ENCODE results near the gene SLC41A2. TPM values are rescaled to one million over a fixed set of nuclear protein-coding genes. Genes with fewer than 3 reads are reported as not detected.
"Not testable (repeated sequence)": the region's sequence is repeated elsewhere in the genome, so short reads cannot be mapped to it uniquely, and the experiment has no call there.

Gene SLC41A2
- total RNA-seq, 2 experiments from 2014 or later: 6.3 to 14.8 TPM

DNA sequence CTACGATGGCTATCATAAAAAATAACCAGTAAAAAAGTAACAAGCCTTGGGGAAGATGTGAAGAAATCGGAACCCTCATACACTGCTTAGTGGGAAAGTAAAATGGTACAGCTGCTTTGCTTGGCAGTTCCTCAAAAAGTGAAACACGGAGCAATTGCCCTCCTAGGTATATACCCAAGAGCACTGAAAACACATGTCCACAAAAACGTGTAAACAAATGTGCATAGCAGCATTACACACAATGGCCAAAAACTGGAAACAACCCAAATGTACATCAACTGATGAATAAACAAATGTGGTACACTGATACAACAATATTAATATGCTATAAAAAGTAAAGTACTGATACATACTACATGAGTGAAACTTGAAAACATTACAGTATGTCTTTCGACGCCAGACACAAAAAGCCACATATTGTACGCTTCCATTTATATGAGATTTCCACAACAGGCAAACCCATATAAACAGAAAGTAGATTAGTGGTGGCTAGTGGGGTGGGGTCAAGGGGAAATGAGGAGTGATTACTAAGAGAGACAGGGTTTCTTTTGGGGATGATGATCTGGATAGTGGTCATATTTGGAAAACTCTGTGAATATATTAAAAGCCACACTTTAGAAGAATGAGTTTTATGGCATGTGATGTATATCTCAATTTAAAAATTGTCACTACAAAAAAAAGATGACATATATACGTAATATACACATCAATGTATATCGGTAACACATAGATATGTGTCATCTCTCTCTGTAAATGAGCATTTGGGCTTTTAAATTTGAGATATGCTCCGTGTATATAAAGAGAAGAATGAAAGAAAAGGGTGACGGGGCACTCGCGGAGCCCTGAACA, 996 bp downstream of the SLC41A2 start:
- Mint-ChIP-seq H3K9me3 (ENCODE audit: low read depth) (no peaks in the 10 kb centered on the region), H3K4me1 (peaks cover 23% of the 10 kb centered on the region), H3K36me3 (peaks cover 2% of the 10 kb centered on the region), H3K4me3 (peak overlapping the region; percentile 73), H3K27me3 (peaks cover 49% of the 10 kb centered on the region), H3K27ac (peak overlapping the region; percentile 17)
- no peak for DNase-seq
- no peak for ATAC-seq
- CTCF ChIA-PET: interaction anchor here (0.9 to 3.0 kb wide), 2 partner anchors 96 to 575 kb away, joined by 3 to 18 read pairs; no protein-coding TSS in a partner anchor

DNA sequence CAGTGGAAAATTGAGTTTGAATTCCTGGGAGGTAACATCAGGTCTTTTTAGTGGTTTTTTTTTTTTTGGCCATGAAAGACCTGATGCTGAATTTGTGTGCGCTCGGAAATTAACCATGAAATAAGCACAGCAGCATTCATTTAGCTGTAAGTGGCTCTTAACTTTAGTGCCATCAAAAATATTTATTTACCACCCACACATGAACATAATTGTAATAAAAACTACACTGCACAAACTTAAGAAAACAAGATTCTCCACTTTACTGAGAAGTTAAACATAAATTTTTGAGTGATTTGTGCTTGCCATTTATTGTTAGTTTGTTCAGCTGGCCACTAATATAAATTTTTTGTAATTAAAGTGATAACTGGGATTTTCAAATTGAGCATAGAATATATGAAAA, 2.4 kb downstream of the SLC41A2 start:
- ATAC-seq: no peak
- Mint-ChIP-seq H3K27ac (no peak overlapping the region), H3K4me3 (no peak overlapping the region), H3K27me3 (peaks cover 44% of the 10 kb centered on the region), H3K4me1 (peaks cover 23% of the 10 kb centered on the region), H3K9me3 (ENCODE audit: low read depth) (no peaks in the 10 kb centered on the region), H3K36me3 (peaks cover under 1% of the 10 kb centered on the region)
- CTCF ChIA-PET: no interaction called here
- no peak for DNase-seq

DNA sequence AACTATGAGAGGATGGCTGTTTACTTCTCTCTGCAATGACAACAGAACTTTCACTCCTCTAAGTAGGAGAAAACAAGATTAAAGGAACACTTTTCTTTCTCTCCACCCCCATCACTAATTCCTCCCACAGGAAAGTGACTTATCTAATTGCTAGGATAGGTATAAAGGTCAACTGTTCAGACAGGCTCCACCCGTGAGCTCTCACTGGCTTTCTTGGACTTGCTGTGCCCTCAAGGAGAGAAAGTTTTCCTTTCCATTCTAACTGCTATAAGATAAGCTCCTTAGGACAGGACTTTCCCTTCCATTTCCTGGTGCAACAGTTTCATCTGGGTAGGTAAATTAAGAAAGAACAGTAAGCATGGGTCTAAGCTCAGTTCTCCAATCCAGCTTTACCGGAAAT, 4.8 kb downstream of the SLC41A2 start:
- no peak for DNase-seq
- peaks cover 8% of the 10 kb centered on the region for H3K4me1 Mint-ChIP-seq
- no peak overlapping the region for H3K27ac Mint-ChIP-seq
- peaks cover 27% of the 10 kb centered on the region for H3K27me3 Mint-ChIP-seq
- no peak overlapping the region for H3K4me3 Mint-ChIP-seq
- ATAC-seq: no peak
- H3K9me3 Mint-ChIP-seq (ENCODE audit: low read depth): no peaks in the 10 kb centered on the region
- H3K36me3 Mint-ChIP-seq: no peaks in the 10 kb centered on the region
- CTCF ChIA-PET: interaction anchor here (0.5 to 1.5 kb wide), 3 partner anchors 100 to 572 kb away, joined by 3 to 5 read pairs (median 4); no protein-coding TSS in a partner anchor

DNA sequence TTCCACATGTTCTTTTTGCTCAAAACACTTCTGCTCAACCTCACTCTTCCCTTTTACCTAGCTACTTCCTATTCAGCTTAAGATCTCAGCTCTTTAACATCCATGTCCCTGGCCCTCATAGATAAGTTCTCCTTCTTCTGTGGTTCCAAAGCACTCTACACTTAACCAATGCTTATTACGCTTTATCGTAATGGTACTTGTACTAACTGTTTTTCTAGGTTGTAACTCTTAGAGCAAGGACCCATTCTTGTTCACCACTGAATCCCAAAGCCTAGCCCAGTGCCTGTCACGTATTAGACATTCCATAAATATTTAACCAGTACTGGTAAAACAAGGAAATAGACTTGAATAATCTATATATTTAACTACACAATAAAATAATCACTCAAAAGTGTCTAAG, 5.3 kb downstream of the SLC41A2 start:
- H3K27ac Mint-ChIP-seq: no peak overlapping the region
- DNase-seq: no peak
- ATAC-seq: no peak
- no peaks in the 10 kb centered on the region for H3K9me3 Mint-ChIP-seq (ENCODE audit: low read depth)
- no peak overlapping the region for H3K4me3 Mint-ChIP-seq
- no peaks in the 10 kb centered on the region for H3K36me3 Mint-ChIP-seq
- peaks cover 8% of the 10 kb centered on the region for H3K4me1 Mint-ChIP-seq
- CTCF ChIA-PET: interaction anchor here (0.5 to 1.5 kb wide), 3 partner anchors 100 to 571 kb away, joined by 3 to 5 read pairs (median 4); no protein-coding TSS in a partner anchor
- H3K27me3 Mint-ChIP-seq: peaks cover 27% of the 10 kb centered on the region

DNA sequence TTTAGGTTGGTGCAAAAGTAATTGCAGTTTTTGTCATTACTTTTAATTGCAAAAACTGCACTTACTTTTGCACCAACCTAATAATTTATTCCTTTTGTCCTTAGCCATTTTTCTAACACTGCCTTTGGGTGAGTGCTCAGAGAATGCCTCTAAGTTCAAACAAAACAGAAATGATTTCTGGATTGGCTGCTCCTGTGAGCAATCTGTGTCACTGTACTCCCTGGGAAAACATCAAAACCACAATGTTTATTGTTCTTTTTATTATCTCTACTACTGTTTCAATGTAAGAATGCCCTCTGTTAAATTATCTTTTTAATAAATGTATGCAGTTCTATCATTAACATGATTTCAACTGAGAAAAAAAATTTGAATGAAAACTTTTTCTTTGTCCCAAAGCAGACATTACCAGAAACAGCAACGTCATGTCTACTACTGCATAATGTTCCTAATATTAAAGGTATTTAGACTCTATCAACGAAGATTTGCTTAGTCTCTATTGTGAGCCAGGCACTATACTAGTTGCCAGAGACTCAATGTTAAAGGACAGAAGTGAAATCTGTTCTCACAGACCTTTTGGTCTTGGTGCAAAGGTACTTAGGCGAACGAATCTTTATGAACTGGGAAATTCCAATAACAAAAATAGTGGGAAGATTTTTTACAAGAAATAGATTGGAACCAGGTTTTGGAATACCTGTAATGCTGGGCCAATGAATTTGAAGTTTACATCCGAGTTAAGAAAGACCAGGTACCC, 6.2 kb downstream of the SLC41A2 start:
- CTCF ChIA-PET: no interaction called here
- H3K27me3 Mint-ChIP-seq: peaks cover 21% of the 10 kb centered on the region

DNA sequence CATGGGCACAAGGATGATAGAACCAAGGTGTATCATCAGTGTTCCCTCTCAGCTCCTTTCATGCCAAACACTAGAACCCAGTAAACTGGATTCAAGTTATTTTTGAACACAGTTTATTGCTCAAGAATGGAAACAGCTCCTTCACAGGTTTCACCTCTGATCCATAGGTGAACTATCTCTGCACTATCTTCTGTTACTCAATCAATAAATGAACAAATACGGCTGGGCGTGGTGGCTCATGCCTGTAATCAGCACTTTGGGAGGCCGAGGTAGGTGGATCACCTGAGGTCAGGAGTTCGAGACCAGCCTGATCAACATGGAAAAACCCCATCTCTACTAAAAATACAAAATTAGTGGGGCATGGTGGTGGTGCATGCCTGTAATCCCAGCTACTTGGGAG, 9.4 kb downstream of the SLC41A2 start:
- not testable (repeated sequence) for H3K27ac Mint-ChIP-seq, H3K4me3 Mint-ChIP-seq

More for the DNA sequence above, 6.2 kb downstream of the SLC41A2 start:
- Mint-ChIP-seq H3K4me3 (no peak overlapping the region), H3K9me3 (ENCODE audit: low read depth) (no peaks in the 10 kb centered on the region), H3K27ac (no peak overlapping the region), H3K4me1 (peaks cover 4% of the 10 kb centered on the region), H3K36me3 (no peaks in the 10 kb centered on the region)
- ATAC-seq (no peak), DNase-seq (no peak)

DNA sequence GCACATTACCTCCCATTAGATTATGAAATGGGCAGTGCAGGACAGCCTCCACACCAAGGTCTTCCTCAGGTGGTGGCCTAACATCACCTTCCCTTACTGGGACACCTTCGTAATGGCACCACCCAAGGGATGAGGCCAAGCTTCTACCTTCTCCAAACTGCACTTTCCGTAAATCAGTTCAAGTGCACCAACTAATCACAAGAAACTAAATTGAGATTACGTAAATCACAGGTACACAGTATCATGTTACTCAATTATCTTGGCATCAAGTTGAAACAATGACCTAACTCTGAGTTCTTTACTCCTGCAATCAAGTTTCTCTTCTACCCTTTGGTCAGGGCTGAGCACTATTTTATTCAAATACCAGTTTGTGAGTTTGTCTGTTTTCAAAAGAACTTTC, 13.8 kb downstream of the SLC41A2 start:
- Mint-ChIP-seq H3K9me3 (ENCODE audit: low read depth) (peaks cover 4% of the 10 kb centered on the region), H3K27me3 (peaks cover 16% of the 10 kb centered on the region), H3K4me1 (no peaks in the 10 kb centered on the region), H3K27ac (no peak overlapping the region), H3K4me3 (no peak overlapping the region), H3K36me3 (peaks cover 8% of the 10 kb centered on the region)
- ATAC-seq: no peak
- DNase-seq: no peak
- CTCF ChIA-PET: no interaction called here

More for the DNA sequence above, 9.4 kb downstream of the SLC41A2 start:
- H3K4me1 Mint-ChIP-seq; ATAC-seq; DNase-seq; H3K36me3 Mint-ChIP-seq; H3K9me3 Mint-ChIP-seq (ENCODE audit: low read depth): not testable (repeated sequence)
- CTCF ChIA-PET: interaction anchor here (1.8 kb wide), 1 partner anchor 10 kb away, joined by 6 read pairs; the partner anchor contains the start of gene SLC41A2
- peaks cover 19% of the 10 kb centered on the region for H3K27me3 Mint-ChIP-seq

DNA sequence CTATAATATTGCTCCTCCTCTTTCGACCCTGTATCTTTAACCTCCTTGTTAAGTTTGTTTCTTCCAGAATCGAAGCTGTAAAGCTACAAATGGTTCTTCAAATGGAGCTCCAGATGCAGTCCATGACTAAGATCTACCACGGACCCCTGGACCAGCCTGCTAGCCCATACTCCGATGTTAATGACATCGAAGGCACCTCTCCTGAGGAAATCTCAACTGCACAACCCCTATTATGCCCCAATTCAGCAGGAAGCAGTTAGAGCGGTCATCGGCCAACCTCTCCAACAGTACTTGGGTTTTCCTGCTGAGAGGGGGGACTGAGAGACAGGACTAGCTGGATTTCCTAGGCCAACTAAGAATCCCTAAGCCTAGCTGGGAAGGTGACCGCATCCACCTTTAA, 14.7 kb downstream of the SLC41A2 start:
- H3K4me1 Mint-ChIP-seq; H3K9me3 Mint-ChIP-seq (ENCODE audit: low read depth); H3K27ac Mint-ChIP-seq; ATAC-seq; H3K4me3 Mint-ChIP-seq; H3K36me3 Mint-ChIP-seq; DNase-seq; CTCF ChIA-PET: not testable (repeated sequence)
- H3K27me3 Mint-ChIP-seq: peaks cover 16% of the 10 kb centered on the region

DNA sequence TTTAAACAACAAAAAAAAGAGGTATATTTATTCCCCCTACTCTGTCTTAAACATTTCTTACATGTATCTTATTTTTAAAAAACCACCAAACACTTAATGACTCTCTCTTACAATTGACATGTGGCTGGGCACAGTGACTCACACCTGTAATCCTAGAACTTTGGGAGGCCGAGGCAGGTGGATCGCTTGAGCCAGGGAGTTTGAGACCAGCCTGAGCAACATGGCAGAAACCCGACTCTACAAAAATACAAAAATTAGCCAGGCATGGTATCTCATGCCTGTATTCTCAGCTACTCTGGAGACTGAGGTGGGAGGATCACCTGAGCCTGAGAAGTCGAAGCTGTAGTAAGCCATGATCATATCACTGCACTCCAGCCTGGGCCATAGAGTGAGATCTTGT, 16.0 kb downstream of the SLC41A2 start:
- H3K36me3 Mint-ChIP-seq: peaks cover 8% of the 10 kb centered on the region
- no peak for DNase-seq
- peaks cover 4% of the 10 kb centered on the region for H3K9me3 Mint-ChIP-seq (ENCODE audit: low read depth)
- H3K4me3 Mint-ChIP-seq: no peak overlapping the region
- ATAC-seq: no peak
- no peaks in the 10 kb centered on the region for H3K4me1 Mint-ChIP-seq
- H3K27me3 Mint-ChIP-seq: peaks cover 16% of the 10 kb centered on the region
- CTCF ChIA-PET: no interaction called here
- H3K27ac Mint-ChIP-seq: no peak overlapping the region

DNA sequence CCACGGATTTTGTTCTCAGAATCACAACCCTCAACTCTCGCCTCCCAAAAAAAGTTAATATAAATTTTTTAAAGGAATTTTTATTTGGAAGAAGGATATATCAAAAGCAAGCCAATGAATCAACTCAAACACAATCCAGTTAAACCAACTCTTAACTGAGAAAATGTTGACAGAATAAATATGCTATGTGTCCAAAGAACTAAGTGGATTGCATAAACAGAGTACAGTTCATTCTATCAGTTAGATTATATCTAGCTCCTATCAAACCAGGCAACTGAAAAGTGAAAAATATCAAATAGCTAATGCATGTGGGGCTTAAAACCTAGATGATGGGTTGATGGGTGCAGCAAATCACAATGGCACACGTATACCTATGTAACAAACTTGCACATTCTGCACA, 16.6 kb downstream of the SLC41A2 start:
- ATAC-seq: no peak
- H3K36me3 Mint-ChIP-seq: peaks cover 8% of the 10 kb centered on the region
- no peak overlapping the region for H3K4me3 Mint-ChIP-seq
- peaks cover 4% of the 10 kb centered on the region for H3K9me3 Mint-ChIP-seq (ENCODE audit: low read depth)
- peaks cover 13% of the 10 kb centered on the region for H3K27me3 Mint-ChIP-seq
- no peak for DNase-seq
- no peak overlapping the region for H3K27ac Mint-ChIP-seq
- CTCF ChIA-PET: no interaction called here
- no peaks in the 10 kb centered on the region for H3K4me1 Mint-ChIP-seq

DNA sequence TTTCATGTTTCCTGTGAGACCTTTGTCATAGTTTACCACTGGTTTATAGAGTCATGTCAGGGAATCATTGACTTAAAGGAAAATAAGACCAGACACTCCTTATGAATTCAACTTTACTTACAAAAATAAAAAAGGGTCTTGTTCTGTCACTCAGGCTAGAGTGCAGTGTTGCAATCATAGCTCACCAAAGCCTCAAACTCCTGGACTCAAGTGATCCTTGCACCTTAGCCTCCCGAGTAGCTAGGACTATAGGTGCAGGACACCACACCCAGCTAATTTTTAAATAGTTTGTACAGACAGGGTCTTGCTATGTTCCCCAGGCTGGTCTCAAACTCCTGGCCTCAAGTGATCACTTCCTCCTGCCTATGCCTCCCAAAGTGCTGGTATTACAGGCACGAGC, 19.0 kb downstream of the SLC41A2 start:
- Mint-ChIP-seq H3K4me3 (no peak overlapping the region), H3K36me3 (peaks cover 3% of the 10 kb centered on the region), H3K4me1 (no peaks in the 10 kb centered on the region), H3K27me3 (peaks cover 8% of the 10 kb centered on the region), H3K27ac (no peak overlapping the region), H3K9me3 (ENCODE audit: low read depth) (peaks cover 4% of the 10 kb centered on the region)
- CTCF ChIA-PET: no interaction called here
- ATAC-seq (no peak), DNase-seq (no peak)

DNA sequence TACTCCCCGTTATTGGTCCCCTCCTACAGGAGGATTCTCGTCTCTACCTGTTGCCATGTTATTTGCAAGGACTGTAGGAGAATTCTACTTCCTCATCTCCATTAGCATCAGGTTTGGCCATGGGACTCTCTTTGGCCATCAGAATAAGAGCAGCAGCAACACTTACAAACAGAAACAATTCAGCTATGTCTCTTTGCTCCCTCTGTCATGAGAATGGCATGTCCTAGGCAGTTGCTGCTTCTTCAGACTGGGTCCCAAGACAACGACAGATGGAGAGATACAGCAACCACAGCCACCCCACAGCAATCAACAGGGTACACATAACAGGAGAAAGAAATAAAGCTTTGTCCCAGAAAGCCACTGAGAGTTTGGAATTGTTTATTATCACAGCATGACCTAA, 19.7 kb downstream of the SLC41A2 start:
- H3K27me3 Mint-ChIP-seq: peaks cover 8% of the 10 kb centered on the region

DNA sequence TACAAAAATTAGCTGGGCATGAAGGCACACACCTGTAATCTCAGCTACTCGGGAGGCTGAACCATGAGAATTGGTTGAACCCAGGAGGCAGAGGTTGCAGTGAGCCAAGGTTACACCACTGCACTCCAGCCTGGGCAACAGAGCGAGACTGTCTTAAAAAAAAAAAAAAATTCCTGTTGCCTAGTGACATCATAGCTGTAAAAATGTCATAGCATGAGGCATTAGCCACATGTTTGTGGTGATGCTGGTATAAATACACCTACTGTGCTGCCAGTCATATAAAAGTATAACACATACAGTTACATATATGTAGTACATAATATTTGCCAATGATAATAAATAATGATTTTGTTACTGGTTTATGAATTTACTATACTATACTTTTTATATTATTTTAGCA, 22.2 kb downstream of the SLC41A2 start:
- no peak overlapping the region for H3K4me3 Mint-ChIP-seq
- H3K27ac Mint-ChIP-seq: no peak overlapping the region
- H3K9me3 Mint-ChIP-seq (ENCODE audit: low read depth): no peaks in the 10 kb centered on the region
- DNase-seq (no peak), ATAC-seq (no peak)
- peaks cover 1% of the 10 kb centered on the region for H3K27me3 Mint-ChIP-seq
- CTCF ChIA-PET: no interaction called here
- peaks cover 12% of the 10 kb centered on the region for H3K4me1 Mint-ChIP-seq
- H3K36me3 Mint-ChIP-seq: peaks cover 2% of the 10 kb centered on the region

More for the DNA sequence above, 19.7 kb downstream of the SLC41A2 start:
- Mint-ChIP-seq H3K36me3 (peaks cover 3% of the 10 kb centered on the region), H3K4me3 (no peak overlapping the region), H3K9me3 (ENCODE audit: low read depth) (no peaks in the 10 kb centered on the region), H3K27ac (no peak overlapping the region), H3K4me1 (no peaks in the 10 kb centered on the region)
- DNase-seq (no peak), ATAC-seq (no peak)
- CTCF ChIA-PET: no interaction called here

DNA sequence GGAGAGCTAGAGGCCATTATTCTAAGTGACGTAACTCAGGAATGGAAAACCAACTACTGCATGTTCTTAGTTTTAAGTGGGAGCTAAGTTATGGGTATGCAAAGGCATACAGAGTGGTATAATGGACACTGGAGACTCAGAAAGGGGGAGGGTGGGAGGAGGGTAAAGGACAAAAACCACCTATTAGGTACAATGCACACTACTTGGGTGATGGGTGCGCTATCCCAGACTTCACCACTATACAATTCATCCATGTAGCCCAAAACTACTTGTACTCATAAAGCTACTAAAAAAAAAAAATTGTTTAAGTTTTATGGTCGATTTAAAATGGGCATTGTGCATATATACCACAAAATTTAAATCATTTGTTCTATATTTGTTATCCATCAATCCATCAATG, 24.3 kb downstream of the SLC41A2 start:
- CTCF ChIA-PET: no interaction called here
- H3K4me1 Mint-ChIP-seq: peaks cover 28% of the 10 kb centered on the region
- H3K36me3 Mint-ChIP-seq: peaks cover 1% of the 10 kb centered on the region
- H3K4me3 Mint-ChIP-seq: no peak overlapping the region
- H3K9me3 Mint-ChIP-seq (ENCODE audit: low read depth): no peaks in the 10 kb centered on the region
- no peak for DNase-seq
- no peaks in the 10 kb centered on the region for H3K27me3 Mint-ChIP-seq
- ATAC-seq: no peak
- no peak overlapping the region for H3K27ac Mint-ChIP-seq
